Stimulated activated CD4-positive, alpha-beta T cell treated with anti-CD3 and anti-CD28 coated beads, TNF-alpha, amount 100 ng/mL, for 1 hour (primary cell): Measurements from ENCODE around the gene SOST.

Source experiments
- DNase-seq, 3 donors: peaks; one replicate each; pipeline ENCODE4 v3.0.0-alpha.2; 2020; ENCODE audit warnings: low read depth in 3 of 3, low spot score in 1 of 3

Gene SOST

GRCh38 chr17:43774304-43775250, 16.0 kb upstream of the SOST start:
- DNase-seq: no peak

- no peak for DNase-seq
Observed at GRCh38 chr17:43772877-43773648, 14.5 kb upstream of the SOST start.

DNA sequence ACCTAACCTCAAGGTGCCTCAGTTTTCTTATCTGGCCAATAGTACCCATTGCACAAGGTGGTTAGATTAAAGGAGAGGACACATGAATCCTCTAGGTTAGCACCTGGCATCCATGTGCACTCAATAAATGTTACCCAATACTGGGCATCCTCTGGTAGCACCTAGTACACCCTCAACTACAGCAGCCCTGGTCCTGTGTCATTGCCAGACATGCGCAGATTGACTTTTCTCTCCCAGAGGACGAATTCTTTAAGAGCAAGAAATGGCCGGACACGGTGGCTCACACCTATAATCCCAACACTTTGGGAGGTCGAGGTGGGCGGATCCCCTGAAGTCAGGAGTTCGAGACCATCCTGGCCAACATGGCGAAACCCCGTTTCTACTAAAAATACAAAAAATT, 12.9 kb upstream of the SOST start:
- no peak for DNase-seq

GRCh38 chr17:43770957-43771356, 12.4 kb upstream of the SOST start:
- no peak for DNase-seq

DNA sequence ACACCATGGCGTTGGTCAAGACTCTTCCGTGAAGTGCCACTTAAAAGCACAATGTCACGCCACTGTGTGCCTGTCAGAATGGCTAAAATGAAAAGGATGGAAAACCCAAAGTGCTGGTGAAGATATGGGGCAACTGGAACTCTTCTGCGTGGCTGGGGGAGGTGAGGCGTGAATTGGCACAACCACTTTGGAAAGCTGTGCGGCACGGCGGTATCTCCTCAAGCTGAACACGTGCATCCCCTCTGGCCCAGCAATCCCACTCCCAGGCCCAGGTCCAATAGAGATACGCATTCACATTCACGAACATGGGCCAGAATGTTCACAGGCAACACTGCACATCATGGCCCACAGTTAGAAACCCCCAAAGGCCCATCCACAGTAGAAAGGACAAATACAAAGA, 11.3 kb upstream of the SOST start:
- DNase-seq: no peak

GRCh38 chr17:43769426-43769825, 10.8 kb upstream of the SOST start:
- no peak for DNase-seq

DNA sequence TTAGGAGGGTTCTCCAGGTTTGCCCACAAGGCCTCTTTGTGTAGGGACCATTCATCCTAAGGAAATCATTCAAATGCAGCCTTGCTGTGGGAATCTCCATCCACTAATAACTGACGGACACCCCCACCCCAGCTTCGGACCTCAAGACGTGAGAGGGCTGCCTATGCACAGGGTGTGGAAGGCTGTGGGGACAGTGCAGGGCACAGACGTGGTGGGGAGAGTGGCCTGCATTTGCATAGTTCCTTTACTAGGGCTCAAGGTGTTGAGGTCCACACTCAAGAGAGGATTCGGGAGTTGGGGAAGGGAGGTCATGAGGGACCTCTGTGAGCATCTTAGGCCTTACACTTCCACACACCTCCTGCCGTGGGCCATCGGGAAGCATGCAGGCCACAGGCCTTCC, 10.4 kb upstream of the SOST start:
- DNase-seq: no peak

GRCh38 chr17:43768382-43768781, 9.8 kb upstream of the SOST start:
- DNase-seq: no peak

- DNase-seq: no peak
Observed at GRCh38 chr17:43767713-43768059, 9.1 kb upstream of the SOST start.

DNA sequence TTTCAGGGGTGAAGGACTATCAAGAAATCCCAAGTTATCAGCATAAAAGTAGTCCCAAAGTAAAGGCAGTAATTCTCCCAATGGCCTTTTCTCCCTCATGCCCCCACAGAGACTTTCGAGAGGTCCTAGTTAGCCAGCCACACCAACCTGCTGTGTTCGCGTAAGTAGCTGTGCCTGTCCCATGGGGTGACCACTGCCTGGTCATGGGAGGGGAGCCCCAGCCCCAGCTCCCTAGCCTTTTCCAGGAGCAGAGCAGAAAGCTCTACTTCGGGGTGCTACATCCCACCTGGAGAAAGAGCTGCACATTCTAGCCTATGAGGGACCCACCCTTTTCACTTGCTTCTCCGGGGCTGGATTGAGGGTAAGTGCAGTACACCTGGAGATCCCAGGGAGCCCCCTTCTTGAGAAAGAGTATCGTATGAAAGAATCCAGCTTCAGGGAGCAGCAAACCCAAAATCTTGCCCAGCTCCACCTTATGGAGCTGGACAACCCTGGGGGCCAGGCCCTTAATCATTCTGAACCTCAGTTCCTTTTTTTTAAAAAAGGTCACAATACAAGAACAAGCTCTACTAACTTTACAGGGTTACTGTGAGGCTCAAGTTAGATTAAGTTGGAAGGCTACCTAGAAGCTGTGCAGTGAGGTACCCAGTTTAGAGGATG, 8.6 kb upstream of the SOST start:
- no peak for DNase-seq

- DNase-seq: peak in 2 of 3 donors; percentile 9 to 38
Observed at GRCh38 chr17:43766413-43767052, 7.9 kb upstream of the SOST start.

DNA sequence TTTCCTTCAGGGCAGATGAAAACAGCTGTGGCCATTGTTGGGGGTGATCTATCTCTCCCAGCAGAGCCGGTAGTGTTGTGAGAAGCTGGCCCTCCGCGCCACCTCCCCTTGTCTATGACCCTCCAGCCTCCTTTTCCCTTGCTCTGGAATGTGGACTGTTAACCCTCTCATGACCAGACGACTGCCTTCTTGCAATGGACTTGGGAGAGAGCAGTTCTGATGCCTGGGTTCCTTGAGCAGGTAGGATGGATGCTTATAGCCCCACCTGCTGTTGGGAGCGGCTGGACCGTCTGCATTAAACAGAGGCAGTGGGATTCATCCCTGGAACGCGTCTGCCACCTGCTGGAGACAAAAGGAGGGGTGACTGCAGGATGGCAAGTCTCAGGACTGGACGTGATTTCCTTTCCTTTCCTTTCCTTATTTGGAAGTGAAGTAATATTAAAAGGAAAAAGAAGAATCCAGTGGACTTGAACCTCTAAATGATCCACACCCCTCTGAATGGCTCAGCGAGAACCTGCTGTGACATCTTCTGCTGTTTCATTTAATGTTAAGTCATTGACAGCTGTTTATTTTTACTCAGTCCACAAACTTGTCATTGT, 1.8 kb upstream of the SOST start:
- peak; percentile 71 to 84 (median 77) for DNase-seq

DNA sequence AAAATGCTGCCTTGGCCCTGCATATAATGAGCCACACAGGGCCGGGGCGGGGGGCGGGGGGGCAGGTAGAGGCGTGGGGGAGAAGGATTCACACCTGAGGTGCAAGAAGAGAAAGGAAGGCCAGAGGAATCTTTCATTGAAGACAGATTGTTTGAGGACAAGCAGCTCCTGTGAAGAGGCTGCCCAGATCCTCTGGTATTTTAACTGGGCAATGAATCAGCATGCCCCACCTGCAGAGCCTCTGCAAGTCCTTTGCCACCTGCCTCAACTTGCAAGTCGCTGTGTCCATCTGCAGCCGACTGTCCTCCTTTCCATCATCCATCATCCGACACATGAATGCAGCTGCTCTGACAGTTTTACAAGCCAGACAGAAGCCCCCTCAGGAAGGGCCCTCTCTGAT, 1.2 kb upstream of the SOST start:
- DNase-seq: no peak

GRCh38 chr17:43758086-43758485, 505 bp downstream of the SOST start:
- no peak for DNase-seq

DNA sequence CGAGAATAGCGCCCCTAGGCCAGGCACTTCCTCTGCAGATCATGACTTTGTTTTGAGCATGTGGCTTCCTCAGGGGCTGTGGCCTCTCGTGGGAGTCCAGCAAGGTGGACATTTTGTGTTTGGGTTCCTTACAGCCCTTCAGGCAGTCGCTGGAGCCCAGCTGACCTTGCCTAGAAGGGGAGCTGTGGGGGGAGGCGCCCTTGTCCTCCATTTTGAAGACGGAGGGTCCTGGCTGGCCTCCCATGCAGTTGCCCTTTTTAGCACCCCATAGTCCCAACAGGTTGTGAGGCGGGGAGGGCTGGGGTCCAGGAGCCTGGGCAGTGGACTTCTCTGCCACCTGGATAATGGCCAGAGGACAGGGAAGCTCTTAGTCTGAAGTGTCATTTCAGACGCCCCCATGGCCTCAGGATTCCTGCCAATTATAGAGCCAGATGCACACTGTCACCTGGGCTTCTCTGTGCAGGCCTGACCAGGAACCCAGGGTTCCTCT, 1.4 kb downstream of the SOST start:
- DNase-seq: no peak

DNA sequence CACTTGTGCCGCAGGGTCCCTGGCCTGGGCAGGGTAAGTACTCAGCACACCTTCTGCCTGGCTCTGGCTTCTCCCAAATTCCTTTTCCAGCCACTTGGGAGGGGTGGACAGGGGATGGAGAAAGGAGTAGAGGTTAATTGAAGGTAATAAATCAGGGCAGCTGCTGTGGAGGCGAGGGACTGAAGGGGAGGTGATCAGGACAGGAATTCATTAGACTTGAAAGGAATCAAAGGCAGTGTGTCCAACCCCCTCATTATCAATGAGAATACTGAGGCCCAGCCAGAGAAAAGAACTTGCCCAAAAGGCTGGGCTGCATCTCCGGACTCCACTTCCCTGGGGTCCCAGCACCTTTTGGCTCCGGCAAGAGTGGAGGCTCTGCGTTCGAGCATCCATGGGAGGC, 2.4 kb downstream of the SOST start:
- no peak for DNase-seq

GRCh38 chr17:43755389-43755875, 3.2 kb downstream of the SOST start:
- DNase-seq: no peak

DNA sequence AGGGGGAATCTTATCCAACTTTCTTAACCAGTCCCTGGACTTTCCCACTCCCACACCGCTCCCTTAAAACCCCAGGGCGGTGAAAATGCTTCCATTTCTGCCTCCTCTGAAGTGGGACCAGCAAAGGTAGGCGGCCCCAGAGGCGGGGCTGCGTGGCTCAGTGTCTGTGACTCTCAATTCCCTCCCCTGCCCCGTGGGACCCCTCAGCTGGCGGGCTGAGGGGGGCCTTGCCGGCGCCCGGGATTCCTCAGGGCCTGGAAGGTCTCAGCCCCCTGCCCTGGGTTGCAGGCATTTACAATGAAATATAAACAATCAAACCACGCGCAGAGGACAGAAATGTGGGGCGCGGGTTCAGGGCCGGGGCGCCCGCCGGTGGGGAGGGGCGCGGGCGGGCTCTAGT, 3.6 kb downstream of the SOST start:
- DNase-seq: no peak

- no peak for DNase-seq
Observed at GRCh38 chr17:43753493-43754129, 5.0 kb downstream of the SOST start.

- DNase-seq: no peak
Observed at GRCh38 chr17:43750153-43750552, 8.4 kb downstream of the SOST start.
